ENCODE data around the gene CBX6.
"Not testable (repeated sequence)": the region's sequence is repeated elsewhere in the genome, so short reads cannot be mapped to it uniquely, and the experiment has no call there.

Gene CBX6

DNA sequence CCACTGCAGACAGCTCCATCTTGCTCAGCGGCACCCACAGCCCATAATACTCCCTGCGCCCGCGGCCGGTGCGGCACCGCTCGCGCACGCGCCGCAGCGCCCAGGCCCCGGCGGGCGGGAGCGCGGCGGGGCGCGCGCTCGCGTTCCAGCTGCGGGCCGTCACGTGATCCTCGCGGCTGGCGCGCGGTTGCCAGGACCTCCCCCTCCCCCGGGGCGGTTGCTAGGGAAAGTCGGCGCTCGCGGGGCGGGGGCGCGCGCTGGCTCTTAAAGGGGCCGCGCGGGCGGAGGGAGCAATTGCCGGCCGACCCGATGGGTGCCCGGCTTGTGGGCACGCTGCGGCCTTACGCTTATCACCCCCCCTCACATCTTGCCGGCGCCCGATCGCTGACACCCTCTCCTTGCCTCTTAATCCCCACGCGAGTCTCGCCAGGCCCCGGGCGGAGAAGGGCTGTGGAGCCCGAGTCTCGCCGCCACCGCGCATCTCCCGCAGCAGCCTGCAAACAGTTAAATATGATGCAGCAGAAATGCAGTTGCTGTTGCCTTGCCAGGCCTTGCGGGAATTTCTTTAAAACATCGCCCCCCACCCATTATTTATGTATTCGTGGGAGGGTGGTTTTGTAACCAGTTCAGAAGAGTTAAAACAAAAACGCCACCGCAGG, at the start of gene CBX6:
TSS of gene CBX6 (minus strand) at position 45 of the 659 bp plus-strand sequence. CDS start at position 19, 26 bp downstream.
- DNase-seq (ENCODE audit: low spot score) (peak; percentile 58), FAIRE-seq (no peak)

DNA sequence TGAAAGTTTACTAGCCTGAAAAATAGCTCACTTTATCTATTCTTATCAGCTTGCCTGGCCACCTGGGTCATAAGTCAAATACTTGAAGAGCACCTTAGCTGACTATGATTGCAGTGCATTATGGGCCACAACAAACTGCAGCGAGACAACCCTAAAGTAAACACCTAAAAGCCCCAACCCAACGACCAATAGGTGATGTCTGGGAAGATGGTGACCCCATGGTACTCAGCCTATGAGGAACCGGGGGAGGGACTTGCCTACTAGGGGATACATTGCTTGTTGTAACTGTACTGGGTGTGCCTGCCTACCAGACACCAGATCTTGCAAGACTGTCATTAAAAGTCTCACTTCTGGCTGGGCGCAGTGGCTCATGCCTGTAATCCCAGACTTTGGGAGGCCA, 49.8 kb upstream of the CBX6 start:
- FAIRE-seq: no peak
- DNase-seq (ENCODE audit: low spot score): no peak

DNA sequence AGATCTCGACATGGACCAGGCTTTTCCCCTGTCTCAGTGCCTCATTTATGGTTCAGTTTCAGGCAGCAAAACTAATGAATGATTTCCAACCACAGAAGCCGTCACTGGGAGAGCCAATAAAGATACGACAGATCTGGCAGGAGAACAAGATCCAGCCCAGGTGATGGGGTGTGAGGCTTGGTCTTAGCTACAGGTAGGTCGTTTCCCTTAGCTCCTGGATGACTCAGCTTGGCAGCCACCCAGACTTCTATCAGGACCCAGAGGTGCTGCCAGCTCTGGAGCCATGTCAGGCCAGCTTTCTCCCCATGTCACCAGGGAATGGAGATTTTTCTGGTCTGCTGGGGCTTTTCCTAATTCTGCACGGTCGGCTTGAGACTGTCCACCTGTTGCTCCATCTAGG, 49.1 kb upstream of the CBX6 start:
- DNase-seq (ENCODE audit: low spot score) (no peak), FAIRE-seq (no peak)

DNA sequence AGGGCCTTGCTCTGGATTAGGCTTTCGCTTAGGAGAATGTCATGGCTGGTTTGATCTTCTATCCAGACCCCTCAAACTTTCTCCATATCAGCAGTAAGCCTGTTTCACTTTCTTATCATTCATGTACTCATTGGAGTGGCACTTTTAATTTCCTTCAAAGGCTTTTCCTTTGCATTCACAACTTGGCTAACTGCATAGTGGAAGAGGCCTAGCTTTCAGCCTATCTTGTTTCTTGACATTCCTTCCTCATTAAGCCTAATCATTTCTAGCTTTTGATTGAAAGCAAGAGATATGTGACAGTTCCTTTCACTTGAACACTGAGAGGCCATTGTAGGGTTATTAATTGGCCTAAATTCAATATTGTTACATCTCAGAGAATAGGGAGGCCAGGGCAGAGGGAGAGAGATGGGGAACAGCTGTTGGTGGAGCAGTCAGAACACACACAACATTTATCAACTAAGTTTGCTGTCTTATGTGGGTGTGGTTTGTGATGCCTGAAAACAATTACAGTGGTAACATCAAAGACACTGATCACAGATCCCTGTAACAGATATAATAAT, 47.7 kb upstream of the CBX6 start:
- DNase-seq (ENCODE audit: low spot score) (no peak), FAIRE-seq (no peak)

DNA sequence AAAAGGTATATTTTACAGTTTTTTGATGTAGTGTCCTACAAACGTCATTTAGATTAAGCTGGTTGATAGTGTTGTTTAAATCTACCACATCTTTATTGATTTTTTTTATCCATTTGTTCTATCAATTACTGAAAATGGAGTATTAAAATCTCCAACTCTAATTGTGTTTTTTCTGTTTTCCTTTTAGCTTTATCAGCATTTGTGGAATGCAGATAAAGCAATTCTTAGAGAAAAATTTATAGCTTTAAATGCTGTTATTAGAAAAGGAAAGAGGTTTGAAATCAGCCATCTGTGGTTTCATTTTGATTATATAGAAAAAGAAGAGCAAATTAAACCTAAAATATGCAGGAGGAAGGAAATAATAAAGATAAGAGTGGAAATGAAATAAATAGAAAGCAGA, 39.4 kb upstream of the CBX6 start:
- no peak for DNase-seq (ENCODE audit: low spot score)
- FAIRE-seq: no peak

DNA sequence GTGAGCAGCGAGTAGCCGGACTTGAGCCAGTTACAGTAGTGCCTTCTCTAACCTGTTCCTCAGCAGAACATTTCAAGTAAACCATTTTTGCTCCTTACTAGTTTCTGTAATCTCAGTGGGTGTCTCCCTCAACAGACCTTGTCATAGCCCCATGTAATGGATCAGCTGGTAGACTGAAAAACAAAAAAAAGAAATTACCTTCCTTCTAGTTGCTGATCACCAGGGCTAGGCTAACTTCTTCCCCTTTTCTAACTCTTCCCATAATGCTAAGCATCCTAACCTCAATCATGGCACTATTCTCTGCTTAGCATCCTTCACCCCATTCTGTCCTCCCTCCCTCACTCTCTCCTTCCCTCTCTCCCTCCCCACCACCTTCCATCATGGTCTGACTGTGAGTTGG, 35.8 kb upstream of the CBX6 start:
- no peak for DNase-seq (ENCODE audit: low spot score)
- no peak for FAIRE-seq

DNA sequence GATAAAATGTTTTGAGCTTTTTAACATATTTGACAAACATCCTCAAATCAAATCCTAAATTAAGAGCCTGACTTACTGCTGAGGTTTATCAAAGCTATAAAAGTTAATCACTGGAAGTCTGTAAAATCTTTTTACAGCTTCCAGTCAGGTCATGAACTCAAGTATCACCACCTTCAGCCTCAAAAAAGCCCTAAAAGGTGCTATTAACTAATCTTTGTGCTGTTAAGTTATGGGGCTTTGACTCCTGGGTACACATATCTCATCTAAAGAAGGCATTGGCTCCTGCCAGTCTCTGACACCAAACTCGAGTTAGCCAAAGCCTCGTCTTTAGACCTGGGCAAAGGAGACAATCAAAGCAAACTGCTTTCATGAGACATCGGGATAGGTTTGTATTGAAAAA, 34.0 kb upstream of the CBX6 start:
- no peak for FAIRE-seq
- no peak for DNase-seq (ENCODE audit: low spot score)

DNA sequence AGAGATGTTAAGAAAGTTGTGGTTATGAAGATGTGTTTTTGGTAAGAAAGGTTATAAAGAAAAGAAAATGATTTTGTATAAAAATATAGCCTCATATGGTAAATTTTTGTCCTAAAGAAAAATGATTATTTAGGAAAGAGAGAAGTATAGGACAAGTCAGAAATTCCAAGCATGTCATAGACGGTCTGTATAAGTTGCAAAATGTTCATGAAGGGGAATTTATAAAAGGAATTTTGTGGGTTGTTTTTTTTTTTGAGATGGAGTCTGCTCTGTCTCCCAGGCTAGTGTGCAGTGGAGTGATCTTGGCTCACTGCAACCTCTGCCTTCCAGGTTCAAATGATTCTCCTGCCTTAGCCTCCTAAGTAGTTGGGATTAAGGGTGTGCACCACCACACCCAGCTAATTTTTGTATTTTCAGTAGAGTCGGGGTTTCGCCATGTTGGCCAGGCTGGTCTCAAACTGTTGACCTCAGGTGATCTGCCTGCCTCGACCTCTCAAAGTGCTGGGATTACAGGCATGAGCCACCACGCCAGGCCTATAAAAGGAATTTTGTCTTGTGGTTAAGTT, 32.1 kb upstream of the CBX6 start:
- DNase-seq (ENCODE audit: low spot score); FAIRE-seq: not testable (repeated sequence)

DNA sequence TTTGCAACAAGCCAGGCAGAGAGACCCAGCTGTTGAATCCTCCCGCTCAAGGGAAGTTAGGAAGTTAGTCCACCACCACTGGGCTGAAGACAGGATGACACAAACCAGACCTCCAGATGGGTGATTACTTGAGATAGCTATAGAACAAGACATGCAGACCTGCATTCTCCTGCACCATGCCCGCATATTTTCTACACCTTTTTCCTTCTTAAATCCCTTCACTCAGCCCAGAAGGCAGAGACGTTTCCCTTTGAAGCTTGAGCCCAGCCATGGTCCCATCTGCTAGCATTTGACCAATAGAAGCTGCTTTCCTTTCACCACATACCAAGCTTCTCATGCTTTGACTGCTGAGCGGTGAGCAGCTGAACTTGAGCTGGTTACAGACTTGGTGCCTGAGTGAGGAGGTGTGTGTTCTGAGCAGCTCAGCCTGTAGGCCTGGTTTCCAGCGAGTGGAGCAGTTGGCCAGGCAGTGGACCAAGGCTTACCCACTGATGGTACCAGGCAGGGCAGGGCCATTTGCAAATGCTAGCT, 29.2 kb upstream of the CBX6 start:
- FAIRE-seq: no peak

DNA sequence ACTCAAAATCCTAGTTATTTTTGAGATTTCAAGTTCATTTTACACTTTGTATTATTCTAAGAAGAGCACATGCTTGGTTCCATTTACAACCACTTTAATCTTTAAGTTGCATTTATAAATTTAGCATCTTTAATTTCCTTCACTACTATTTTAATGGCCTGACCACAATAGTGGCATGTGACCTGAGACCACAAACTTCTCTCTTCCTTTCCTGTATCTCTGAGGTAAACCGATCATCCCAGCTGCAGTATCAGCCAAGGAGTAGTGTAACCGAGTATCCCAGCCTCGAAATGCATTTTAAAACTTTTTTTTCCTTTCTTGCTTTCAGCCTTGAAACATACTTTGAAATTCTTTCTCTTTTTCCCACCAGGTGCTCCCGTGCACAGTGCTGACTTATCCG, 28.7 kb upstream of the CBX6 start:
- DNase-seq (ENCODE audit: low spot score) (no peak), FAIRE-seq (no peak)

More for the DNA sequence above, 29.2 kb upstream of the CBX6 start:
- no peak for DNase-seq (ENCODE audit: low spot score)

DNA sequence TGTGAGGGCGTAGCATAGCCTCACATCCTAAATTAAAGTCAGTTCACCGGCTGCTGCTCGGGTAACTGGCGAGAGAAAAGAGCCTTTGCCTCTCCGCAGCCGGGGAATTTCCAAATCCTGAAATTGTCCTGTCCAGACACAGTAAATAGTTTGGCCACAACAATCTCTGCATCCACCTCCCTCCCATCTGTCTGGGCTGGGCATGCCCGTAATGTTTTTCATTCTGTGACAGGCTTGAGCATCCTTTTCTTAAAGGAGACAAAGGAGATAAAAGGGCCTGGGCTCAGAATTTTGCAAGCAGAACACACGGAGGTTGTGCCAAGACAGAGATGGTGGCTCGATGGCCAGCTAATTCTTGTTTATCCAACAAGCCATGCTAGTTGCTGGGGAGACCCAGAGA, 19.2 kb upstream of the CBX6 start:
- FAIRE-seq: no peak
- no peak for DNase-seq (ENCODE audit: low spot score)

DNA sequence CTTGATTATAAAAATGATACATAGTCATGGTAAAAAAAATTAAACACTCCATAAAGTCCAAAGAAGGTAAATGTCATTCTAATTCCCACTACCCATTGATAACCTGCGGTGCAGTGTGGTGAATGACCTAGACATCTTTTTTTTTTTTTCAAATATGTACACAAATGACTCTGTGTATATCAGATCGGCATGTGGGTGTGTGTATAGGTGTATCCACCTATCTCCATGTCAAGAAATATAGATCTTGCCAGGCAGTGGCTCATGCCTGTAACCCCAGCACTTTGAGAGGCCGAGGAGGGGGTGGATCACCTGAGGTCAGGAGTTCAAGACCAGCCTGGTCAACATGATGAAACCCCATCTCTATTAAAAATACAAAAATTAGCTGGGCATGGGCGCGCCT, 18.4 kb upstream of the CBX6 start:
- no peak for FAIRE-seq

DNA sequence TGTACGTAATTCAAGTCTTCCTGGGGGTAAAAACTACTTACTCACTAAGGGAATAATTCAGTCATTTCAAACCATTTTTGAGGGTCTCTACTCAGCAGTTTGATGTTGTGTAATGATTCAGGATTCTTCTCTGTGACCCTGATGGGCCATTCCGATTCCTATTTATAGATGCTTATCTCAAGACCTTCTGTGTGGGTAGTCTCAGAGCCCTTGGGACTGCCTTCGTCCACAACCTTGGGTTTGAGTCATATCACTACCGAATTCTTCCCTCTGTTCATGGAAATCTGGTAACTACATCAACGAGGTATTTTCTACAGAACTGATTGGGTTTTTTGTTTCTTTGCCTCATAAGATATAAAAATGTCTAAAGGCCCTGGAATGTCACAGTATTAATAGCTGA, 14.3 kb upstream of the CBX6 start:
- DNase-seq (ENCODE audit: low spot score) (no peak), FAIRE-seq (no peak)

More for the DNA sequence above, 18.4 kb upstream of the CBX6 start:
- DNase-seq (ENCODE audit: low spot score): no peak

DNA sequence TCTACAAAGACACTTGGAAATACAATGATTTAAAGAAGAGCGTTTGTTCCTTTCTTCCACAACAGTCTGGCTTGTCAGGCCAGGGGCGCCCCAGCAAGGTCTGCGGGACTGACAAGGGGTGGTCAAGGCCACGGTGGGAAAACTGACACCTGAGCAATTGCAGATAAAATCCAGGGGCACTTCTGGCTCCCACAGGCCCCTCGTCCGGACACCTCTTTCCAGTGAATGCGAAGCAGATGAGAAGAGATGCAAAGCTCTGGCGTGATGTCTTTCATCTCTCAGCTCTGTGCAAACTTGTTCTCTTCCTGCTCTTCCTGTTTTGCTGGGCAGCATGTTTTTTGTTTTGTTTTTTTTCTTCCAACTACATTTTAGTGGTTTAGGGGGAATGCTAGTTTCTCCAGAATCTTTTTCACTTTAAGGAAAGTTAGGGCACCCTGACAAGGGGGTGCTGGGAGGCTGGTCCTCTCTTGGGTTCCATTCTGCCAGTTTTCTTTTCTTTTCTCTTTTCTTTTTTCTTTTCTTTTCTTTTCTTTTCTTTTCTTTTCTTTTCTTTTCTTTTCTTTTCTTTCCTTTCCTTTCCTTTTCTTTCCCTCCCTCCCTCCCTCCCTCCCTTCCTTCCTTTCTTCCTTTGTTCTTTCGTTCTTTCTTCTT, 11.1 kb upstream of the CBX6 start:
- DNase-seq (ENCODE audit: low spot score): no peak
- no peak for FAIRE-seq

DNA sequence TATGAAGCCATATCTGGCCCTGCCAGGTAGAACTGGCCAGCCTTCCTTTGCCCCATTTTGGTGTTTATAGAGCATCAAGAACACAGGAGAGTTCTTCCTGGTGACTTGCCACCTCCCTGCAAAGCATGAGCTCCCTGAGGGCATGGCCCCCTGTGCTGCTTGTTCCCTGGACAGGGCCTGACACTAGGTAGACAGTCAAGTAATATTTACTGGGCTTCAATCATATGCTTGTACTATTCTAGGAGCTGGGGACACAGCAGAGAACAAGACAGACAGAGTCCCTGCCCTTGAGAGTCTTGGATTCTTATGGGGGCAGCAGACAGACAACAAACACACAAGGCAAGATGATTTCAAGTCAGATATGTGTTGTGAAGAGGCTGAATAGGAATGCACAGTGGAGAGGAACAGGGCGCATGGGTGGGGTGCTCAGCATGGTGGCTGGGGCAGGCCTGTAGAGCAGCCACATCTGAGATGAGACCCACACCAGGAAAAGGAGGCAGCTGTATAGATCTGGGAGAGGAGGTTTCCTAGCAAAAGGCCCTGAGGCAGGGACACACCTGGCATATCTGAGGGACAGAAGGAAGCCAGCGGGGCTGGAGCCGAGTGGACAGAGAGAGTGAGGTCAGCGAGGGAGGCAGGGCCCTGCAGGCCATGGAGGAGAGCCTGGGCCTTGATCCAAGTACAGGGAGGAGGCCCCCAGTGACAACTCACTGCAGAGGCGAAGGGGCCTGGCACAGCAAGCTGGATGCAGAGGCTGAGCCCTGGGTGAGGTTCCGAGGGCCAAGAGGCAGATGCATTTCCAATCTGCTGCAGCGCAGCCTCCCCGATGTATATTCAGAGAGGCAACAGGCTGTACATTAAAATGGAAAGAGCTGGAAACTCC, 10.2 kb upstream of the CBX6 start:
- no peak for DNase-seq (ENCODE audit: low spot score)
- no peak for FAIRE-seq

DNA sequence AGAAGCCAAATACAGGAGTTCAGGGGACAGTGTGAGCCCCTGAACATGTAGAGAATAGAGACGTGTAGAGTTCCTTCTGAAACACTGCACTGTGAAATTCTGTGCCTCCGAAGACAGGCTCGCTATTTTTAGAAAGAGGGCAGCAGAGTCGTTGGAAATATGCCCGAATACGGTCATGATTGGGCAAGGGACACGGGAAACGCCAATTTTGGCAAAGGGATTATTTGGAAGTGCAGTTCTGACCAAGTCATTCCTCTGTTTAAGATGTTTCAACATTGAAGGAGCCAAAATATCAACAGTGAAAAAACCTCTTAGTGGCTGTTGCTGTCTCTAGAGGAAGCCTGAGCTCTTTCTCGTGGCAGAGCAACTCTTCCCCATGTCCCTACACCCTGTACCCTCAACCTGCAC, 9.5 kb upstream of the CBX6 start:
- no peak for DNase-seq (ENCODE audit: low spot score)
- FAIRE-seq: no peak

DNA sequence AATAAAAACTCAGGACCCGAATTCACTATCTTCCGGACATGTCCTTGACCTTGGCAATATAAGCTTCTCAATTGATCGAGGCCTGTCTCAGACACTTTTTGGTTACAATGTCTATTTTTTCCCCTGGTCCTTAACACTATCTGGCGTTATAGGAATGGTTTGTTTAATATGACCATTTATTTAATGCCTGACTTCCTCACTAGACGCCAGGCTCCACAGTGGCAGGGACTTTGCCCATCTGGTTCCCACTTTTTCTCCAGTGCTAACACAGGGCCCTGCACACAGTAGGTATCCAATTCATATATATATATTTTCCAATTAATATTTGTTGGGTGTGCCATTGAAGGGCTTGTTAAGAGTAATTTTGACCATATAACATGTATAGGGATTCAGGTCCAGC, 7.9 kb upstream of the CBX6 start:
- FAIRE-seq (no peak), DNase-seq (ENCODE audit: low spot score) (no peak)

DNA sequence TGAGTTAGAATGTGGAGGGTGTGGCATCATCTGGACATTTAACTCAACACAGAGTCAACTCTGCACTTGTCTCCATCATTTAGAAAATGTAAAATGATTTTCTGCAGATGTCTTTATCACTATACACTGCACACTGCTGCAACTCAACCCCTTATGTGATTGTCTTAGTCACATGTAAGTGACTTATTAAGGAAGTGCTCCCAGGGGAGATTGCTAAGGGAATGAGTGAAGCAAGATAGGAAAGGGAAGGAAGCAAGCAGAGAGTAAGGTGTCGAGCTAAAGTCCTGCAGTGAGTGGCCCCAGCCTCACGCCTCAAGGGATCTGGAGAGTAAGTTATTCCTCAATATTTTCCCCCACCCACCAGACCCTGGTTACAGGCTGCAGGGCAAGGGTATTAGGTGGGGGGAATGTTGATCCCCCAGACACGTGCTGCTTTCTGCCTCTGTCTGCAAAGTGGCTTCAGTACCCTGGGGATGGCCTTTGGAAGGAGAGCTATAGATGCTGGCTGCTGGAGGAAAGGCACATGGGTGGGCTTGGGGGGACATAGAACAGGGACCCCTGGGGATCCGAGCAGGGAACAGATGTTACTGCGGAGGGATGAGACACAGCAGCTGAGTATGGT, 7.2 kb upstream of the CBX6 start:
- FAIRE-seq: no peak
- no peak for DNase-seq (ENCODE audit: low spot score)

DNA sequence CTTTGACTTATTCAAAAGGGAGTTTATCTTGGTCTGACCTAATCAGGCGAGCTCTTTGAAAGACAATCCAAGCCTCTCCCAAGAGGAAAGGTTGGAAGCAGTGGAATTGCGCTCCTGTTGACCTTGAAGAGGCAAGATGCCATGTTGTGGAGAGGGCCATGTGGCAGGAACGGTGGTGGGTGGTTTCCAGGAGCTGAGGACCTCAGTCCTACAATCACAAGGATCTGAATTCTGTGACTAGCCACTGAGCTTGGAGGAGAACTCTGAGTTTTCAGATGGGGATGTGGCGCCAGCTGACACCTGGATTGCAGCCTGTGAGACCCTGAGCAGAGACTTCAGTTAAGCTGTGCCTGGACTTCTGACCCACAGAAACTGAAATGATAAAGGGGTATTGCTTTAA, 6.0 kb upstream of the CBX6 start:
- FAIRE-seq: no peak
- no peak for DNase-seq (ENCODE audit: low spot score)

DNA sequence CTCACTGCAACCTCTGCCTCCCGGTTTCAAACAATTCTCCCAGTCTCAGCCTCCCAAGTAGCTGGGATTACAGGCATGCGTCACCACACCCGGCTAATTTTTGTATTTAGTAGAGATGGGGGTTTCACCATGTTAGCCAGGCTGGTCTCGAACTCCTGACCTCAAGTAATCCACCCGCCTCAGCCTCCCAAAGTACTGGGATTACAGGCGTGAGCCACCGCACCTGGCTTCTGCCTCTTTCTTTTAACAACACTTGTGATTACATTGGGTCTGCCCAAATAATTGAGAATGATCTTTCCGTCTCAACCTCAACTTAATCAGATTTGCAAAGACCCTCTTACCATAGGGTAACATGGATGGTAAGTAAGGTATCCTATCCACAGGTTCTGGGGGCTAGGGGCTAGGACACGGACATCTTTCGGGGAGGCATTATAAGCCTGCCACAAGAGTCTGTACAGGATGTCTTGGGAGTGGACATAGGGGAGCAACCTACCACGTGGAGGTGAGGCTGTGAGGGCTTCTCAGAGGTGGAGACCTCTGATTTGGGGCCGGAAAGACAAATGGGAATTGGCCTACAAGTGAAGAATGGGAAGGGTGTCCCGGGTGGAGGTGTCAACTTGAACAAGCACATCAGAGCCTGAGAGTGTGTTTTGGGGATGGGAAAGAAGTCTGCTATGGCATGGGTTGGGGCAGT, 2.7 kb upstream of the CBX6 start:
- no peak for FAIRE-seq
- DNase-seq (ENCODE audit: low spot score): no peak
